Activated CD4-positive, alpha-beta T cell treated with anti-CD3 and anti-CD28 coated beads, Interleukin-2, amount 50 U/mL, for 4 hours (primary cell): Measurements from ENCODE around the gene ADCY7.
A peak's percentile ranks its signal among the peaks of the same experiment; 100 is the strongest.
"Not testable (repeated sequence)": the region's sequence is repeated elsewhere in the genome, so short reads cannot be mapped to it uniquely, and the experiment has no call there.

Experiments
- DNase-seq, 2 experiments: peaks; one replicate each; pipeline ENCODE4 v3.0.0-alpha.2; 2020

The ADCY7 gene

DNA sequence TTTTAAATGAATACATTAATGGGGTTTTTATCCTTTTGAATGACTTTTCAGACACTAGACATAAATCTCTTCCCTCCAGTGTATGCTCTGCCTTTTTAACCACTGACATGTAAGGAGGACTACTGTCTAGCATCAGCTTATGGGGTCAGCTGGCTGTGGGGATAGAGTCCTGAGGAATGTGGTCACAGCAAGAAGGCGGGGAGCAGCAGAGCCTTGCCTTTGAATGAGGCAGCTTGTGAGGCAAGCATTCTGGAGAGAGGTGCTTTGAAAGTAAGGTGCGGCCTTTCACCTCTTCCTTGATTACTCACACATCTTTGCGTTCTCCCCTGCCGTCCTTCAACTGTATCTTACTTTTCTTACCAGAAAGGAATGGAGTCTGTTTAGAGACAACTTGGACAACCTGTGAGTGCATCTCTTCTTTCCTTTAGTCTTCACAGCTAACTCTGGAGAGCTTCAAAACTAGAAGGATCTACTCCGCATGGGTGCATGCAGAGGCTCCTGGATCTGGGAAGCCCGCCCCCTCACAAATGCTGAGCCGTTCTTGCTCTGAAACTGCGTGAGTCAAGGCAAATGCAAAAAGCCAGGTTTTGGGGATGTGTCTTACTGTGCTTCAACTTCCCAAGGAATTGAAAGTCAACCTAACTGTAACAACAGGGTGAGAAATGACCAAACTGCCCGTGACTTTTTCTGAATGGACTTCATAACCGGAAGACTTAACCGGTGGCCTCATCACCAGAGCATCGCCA lies 49.9 kb downstream of the ADCY7 start:
- no peak for DNase-seq

DNA sequence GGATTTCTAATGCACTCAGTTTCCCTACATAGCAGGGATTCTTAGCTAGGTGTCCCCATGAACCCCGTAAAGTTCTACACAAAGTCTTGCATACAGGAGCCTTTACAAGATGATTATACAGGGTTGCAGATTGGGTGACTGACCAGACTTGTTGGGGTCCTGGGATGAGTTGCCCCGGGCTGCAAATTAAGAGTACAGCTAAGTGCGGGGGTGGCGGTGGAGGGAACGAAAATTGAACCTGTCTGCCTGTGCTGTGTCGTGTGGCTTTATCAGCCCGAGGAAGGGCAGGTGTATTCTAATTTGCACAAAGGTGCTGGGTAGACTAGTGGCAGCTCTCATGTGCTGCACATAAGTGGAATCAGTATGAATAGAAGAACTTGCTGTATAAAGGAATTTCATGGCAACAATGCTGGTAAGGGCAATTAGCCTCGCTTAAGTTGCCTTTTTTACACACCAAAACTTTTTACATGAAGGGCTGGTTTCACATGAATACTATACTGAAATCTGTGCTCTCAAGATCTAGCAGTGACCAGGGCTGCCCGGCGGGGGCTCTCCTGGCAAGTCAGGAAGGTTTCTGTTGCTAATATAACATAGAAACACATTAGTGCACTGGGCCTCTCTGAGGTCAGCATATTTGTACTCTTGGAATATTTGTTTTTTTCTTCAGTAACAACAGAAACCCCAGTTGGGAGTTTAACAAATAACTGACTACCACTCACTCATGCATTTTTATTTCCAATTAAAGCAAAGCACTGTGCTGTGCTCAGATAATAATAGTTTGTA lies 50.7 kb downstream of the ADCY7 start:
- no peak for DNase-seq

DNA sequence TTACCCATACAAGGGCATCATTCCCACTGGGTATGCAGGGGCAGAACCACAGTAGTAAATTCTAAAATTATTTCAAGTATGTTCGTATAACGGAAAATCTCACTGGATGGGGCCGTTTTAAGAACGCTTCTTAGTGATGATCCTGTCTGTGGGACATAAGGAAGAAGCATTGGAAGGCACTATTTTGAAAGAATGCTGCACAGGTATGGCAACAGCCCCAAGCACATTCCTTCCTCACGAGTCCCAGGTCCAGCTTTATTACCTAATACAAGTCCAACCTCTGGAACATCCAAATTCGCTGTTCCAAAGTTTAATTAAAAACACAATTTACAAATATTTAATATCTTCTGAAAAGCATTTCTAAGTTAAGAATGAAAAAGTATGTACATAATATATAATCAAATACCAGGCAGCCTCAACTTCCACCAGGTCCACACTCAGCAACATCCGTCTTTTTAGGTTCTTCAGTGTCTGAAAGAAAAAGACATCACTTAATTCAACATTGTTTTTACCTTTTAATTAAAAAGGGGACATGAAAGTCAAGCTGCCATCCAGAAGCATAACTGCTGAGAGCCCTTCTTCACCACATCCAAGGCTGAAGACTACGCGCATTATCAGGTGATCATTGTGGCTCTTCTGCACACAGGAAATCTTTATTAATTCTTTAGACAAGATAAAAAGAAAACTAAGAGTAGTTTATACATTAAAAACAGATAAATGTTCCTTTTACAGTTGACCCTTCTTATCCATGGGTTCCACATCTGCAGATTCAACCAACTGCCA lies 52.6 kb downstream of the ADCY7 start:
- no peak for DNase-seq

- DNase-seq: no peak
Measured at GRCh38 chr16:50320310-50320709, 54.0 kb downstream of the ADCY7 start.

DNA sequence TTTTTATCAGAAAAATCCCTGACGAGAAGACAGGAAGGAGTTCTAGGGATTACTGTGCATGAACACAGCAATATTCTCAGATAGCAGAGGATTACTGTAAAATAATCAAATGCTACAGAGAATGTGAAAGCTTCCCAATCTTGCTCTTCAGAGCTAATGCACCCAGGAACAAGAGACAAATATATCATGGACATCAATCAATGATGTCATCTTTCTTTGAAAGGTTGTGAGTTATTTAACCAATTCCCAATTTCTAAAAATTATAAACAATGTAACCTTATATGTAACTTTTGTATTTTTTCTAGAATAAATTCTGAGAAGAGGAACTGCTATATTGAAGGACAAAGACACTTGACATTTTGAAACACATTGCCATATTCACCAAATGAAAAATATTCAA lies 56.0 kb downstream of the ADCY7 start:
- no peak for DNase-seq

DNA sequence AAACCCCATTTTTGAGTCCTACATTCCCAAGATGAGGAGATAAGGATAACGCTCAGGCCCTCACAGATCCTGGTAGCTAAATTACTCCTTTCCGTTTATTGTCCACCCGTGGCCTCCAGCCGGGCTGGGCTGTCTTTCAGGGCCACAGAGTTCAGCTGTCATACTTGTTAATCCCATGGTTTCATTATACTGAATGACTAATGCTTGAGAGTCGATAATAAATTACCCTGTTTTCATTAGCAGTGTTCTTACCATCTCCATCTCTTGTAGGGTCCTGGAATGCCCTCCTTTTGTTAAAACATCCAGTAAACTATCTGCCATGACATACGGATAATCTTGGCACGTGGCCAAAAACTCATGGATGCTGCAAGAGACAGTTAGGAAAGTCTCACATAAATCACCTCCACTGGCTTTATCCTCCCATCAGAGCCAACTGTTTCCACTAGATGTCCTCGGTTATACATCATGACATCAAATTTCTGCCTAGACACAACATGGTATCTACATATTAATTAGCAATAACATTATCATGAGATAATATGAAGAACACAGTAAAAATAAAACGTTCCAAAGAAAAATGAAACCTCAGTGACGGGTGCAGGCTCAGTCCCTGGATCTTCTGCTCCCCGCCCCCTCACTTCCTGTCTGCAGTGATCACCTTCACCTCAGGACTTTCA lies 57.1 kb downstream of the ADCY7 start:
- DNase-seq: no peak

GRCh38 chr16:50324345-50324744 lies 58.0 kb downstream of the ADCY7 start:
- no peak for DNase-seq

GRCh38 chr16:50326264-50326663 lies 59.9 kb downstream of the ADCY7 start:
- DNase-seq: no peak

DNA sequence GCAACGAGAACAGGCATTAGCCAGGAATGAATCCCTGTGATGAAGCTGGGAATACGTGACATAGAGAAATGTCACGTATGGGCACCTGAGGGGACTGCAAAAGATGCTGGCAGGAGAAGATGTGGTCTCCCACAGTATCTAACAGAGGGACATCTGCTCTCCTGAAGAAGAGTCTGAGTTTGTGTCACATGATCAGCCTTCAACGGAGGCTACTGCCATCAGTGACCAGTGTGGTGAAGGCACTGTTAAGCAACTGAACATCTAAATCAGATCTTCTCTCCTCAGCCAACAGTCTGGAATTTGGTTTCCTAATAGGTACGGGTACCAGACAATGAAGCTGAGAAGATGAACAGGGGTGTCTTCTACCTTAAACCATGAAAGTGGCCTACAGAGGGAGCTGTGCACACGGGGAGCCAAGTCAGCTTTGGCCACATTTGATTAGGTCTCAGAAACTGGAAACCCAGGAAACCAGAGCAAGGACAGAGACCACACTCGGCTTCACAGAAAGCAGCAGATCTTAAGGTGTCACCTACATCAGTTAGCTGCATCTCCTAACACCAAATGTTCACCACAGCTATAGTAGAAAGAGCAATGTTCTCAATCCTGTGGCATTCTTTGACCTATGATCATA lies 60.6 kb downstream of the ADCY7 start:
- peak; percentile 50 to 55 for DNase-seq

DNA sequence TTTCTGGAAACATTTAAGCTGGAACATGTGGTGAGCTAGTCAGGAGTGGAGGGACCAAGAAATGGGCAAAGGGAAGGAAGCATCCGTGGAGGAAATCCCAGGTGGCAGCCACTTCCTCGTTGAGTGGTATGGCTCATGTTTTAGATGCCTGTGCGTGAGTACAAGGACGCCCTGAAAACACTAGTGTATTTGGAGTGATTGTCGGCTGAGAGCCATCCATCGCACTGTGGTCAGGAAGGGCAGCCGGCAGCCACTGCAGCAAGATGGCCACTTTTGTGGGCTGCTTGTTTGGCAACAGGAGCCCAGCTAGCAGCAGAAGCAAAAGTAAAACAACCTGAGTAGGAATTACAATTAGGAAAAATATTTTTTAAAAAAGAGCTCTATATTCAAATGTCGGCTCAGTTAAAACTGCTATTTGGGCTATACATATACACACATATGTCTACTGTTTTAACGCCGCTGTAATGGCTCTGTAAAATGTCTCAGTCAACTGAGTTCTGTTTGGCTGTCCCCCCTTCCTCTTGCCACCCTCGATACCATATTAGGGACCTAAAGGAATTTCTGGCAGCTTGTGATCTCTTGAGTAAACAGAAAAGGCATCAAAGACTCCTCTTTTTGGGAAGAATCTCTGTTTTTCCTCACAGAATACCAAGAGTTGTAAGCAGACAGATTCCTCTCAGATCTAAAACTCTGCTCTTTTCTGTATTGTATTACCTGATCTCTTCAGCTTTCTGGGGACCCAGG lies 63.3 kb downstream of the ADCY7 start:
- DNase-seq: no peak

GRCh38 chr16:50331570-50331969 lies 65.2 kb downstream of the ADCY7 start:
- DNase-seq: no peak

DNA sequence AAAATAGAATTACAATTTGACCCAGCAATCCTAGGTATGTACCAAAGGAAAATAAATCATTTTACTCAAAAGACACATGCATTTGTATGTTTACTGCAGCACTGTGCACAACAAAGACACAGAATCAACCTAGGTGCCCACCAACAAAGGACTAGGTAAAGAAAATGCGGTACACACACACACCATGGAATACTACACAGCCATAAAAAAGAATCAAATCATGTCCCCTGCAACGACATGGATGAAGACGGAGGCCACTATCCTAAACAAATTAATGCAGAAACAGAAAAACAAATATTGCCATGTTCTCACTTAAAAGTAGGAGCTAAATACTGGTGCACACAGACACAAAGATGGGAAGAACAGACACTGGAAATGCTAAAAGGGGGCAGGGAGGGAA lies 66.2 kb downstream of the ADCY7 start:
- no peak for DNase-seq

DNA sequence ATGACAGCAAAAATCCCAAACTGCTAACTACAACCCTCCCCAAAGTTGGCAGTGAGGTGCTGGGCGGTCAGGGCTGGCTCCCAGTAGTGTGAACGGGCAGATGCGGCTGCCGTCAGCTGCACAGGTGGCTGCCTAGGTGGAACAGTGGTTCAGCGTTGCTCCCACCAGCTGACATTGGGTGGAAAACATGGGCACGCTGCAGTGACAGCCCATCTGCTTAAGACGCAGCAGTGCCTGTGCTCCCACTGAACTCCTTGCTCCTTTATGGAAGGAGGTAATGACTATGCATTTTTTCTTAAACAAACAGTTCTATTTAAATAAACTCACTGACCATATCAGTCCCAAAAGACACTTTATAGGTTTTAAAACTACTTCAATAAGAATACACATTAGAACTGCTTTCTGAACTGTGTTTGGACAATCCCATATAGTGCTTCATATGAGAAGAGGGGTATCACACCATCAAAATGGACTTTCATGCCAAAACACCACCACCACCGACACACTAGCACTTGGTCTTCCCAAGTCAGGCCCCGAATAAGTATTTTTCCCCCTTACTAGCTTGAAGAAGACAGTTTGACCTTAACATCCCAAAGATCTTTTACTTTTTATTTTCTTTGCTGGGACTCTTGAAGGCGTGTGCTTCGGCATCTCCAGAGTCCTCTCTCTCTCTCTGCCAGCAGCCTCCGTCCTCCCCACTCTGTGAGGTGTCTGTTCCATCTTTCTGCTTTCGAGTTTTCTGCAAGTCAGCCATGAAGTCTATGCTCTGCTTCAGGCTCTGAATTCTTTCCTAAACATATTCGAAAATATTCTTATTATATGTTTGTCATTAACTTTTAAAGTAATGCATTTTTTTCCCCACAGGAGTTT lies 68.0 kb downstream of the ADCY7 start:
- no peak for DNase-seq

DNA sequence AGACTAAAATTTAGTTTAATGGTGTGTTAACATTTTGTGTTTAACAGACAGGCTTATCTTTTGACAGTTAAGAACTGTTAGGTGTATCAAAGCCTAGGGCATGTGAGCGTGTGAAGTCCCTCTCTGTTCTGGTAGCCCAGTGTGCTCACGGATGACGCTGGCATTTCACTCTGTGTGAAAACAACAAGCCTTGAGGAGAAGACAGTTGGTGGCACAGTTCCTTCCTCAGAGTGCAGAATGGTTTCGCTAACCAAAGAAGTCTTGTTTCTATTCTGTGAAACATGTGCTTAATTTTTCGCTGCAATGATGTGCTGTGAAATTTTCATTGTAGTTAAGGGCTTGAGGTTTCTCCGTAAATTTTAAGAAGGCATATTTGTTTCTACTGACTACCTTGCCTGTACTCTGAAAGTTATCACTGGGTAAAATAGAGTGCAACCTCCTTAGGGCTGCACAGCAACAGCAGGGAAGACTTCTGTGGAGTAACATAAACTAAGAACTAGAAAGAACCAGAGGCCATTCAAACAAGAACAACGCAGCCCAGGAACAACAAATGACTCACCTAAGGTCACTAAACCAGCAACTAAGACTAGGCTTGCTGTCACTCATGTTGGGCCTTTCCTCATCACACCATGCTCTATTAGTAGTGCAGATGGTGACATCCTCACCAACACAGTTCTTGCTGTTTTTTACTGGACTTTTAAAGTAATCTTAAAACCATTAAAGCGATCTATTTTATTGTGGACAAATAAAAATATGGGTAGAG lies 69.0 kb downstream of the ADCY7 start:
- DNase-seq: no peak

DNA sequence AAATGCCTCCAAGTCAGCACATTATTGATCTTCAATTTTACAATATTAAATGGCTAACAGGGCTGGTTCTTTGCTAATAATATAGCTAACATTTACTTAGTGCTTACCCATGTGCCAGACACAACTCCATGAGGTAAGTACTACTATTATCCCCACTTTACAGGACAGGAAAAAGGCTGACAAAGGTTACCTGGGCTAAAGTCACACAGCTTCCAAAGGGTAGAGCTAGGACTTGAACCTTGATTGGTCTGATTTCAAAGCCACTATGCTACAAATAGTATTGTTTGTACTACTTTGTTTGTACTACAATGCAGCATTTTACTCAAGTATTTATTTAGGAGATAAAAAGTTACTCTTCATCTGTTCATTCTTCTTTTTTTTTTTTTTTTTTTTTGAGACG lies 70.5 kb downstream of the ADCY7 start:
- DNase-seq: no peak

DNA sequence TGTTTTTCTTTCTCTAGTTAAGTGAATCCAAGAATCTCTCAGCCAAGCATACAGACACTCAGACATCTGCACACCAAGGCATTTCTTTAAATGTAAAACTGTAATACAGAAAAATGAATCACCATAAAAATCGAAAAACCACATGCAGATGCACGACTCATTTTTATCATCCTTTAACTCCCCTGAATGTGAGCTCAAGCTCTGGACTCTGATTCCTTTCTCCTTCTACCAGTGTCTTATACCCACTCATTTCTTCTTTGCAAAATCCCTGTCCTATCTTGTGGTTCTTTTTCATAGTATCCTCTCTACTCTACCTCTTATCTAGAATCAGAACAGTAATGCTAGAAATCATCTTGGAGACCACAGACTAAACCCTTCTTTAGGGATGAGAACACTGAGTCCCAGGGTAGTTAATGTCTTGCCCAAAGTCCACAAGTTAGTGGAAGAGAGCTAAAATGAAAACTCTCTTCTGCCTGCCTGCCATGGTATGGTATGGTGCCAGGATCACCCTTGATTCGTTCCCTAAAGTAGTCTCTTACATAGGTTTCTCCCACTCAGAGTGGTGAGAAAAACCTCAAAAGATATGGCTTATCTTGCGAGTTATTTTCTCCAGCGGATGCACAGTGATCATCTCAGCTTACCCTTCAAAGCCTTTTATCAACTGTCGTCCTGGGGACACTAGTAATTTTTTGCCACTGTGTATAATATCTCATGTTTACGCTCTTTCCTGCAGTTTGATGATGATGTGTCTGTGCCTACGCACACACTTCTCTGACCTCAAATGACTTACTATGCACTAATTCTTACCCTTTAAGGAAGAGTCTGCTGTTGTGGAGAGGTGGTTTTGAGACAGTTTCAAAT lies 72.2 kb downstream of the ADCY7 start:
- no peak for DNase-seq

- DNase-seq: no peak
Measured at GRCh38 chr16:50340578-50340977, 74.2 kb downstream of the ADCY7 start.

DNA sequence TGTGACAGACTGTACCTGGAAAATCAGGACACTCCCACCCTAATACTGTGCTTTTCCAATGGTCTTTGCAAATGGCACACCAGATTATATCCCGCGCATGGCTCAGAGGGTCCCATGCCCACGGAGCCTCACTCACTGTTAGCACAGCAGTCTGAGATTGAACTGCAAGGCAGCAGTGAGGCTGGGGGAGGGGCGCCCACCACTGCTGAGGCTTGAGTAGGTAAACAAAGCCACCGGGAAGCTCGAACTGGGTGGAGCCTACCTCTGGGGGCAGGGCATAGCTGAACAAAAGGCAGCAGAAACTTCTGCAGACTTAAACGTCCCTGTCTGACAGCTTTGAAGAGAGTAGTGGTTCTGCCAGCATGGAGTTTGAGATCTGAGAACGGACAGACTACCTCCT lies 77.2 kb downstream of the ADCY7 start:
- not testable (repeated sequence) for DNase-seq

DNA sequence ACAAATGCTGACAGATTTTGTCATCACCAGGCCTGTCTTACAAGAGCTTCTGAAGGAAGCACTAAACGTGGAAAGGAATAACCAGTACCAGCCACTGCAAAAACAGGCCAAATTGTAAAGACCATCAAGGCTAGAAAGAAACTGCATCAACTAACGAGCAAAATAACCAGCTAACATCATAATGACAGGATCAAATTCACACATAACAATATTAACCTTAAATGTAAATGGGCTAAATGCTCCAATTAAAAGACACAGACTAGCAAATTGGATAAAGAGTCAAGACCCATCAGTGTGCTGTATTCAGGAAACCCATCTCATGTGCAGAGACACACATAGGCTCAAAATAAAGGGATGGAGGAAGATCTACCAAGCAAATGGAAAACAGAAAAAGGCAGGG lies 78.9 kb downstream of the ADCY7 start:
- DNase-seq: not testable (repeated sequence)
